Endothelial cell (in vitro differentiated cells): Measurements from ENCODE around the gene FOSL2. TPM values are rescaled to one million over a fixed set of nuclear protein-coding genes. Genes with fewer than 3 reads are reported as not detected.

Source experiments
- DNase-seq: peaks from one replicate; pipeline ENCODE4 v3.0.0; 2021; ENCODE audit warnings: low spot score
- H3K27ac Mint-ChIP-seq: one replicate; pipeline ENCODE4 v1.8.0; 2021; ENCODE audit warnings: mixed read lengths, inconsistent platforms; ENCODE audit not compliant: unreplicated experiment
- H3K27me3 Mint-ChIP-seq: one replicate; pipeline ENCODE4 v1.8.0; 2021; ENCODE audit warnings: mild to moderate bottlenecking, moderate library complexity, mixed read lengths, inconsistent platforms; ENCODE audit not compliant: unreplicated experiment
- H3K36me3 Mint-ChIP-seq: one replicate; pipeline ENCODE4 v1.8.0; 2021; ENCODE audit warnings: mild to moderate bottlenecking, low read depth, mixed read lengths, inconsistent platforms; ENCODE audit not compliant: unreplicated experiment
- H3K4me1 Mint-ChIP-seq: one replicate; pipeline ENCODE4 v1.8.0; 2021; ENCODE audit warnings: mild to moderate bottlenecking, mixed read lengths, inconsistent platforms; ENCODE audit not compliant: unreplicated experiment
- H3K4me3 Mint-ChIP-seq: one replicate; pipeline ENCODE4 v1.8.0; 2021; ENCODE audit warnings: mild to moderate bottlenecking, mixed read lengths, inconsistent platforms; ENCODE audit not compliant: unreplicated experiment
- H3K9me3 Mint-ChIP-seq: one replicate; pipeline ENCODE4 v1.8.0; 2021; ENCODE audit warnings: mixed read lengths, inconsistent platforms; ENCODE audit not compliant: unreplicated experiment
- CTCF ChIP-seq: fragments of 200-600 bp; sonication (generic); IDR thresholded peaks from one replicate; pipeline ENCODE4 v1.5.0; 2021; ENCODE audit warnings: antibody characterized with exemption; ENCODE audit not compliant: unreplicated experiment
- long read RNA-seq: library from polyadenylated mRNA; unstranded; transcript quantifications from one replicate; pipeline ENCODE4 v2.0.0, GENCODE V29; 2020; ENCODE audit not compliant: unreplicated experiment
- total RNA-seq: library from RNA; stranded (reverse); fragmentation: NEBNext Ultra II Directional; extraction: Animal tissue kit (Norgen Biotek cat#: 25700); gene quantifications from one replicate; pipeline ENCODE4 v1.2.1, GENCODE V29; 2021; ENCODE audit not compliant: unreplicated experiment

FOSL2 gene
- 24.4 TPM for total RNA-seq
- long read RNA-seq, full-length matches to known transcripts, result 5 of 6 reads
- long read RNA-seq, partial matches to known transcripts, result 0 of 6 reads
- long read RNA-seq, other reads (novel, unspliced or antisense), result 1 of 6 reads

GRCh38 chr2:28392297-28393113 lies at the start of gene FOSL2:
TSS of gene FOSL2 (plus strand) at chr2:28392858. CDS start at chr2:28393721, 863 bp downstream.
- Mint-ChIP-seq H3K36me3 (no peaks in the 10 kb centered on the region), H3K9me3 (no peaks in the 10 kb centered on the region), H3K4me3 (peak within 1 kb of the TSS; percentile 96), H3K4me1 (peaks cover 26% of the 10 kb centered on the region), H3K27ac (peak within 1 kb of the TSS; percentile 96), H3K27me3 (peaks cover 15% of the 10 kb centered on the region)
- TF ChIP-seq CTCF, result no peak
- peak; percentile 82 for DNase-seq

- H3K36me3 Mint-ChIP-seq, result no peaks in the 10 kb centered on the region
- no peaks in the 10 kb centered on the region for H3K9me3 Mint-ChIP-seq
- no peak for TF ChIP-seq CTCF
- no peak overlapping the region for H3K4me3 Mint-ChIP-seq
- H3K4me1 Mint-ChIP-seq, result peaks cover 25% of the 10 kb centered on the region
- DNase-seq, result no peak
- peaks cover 2% of the 10 kb centered on the region for H3K27me3 Mint-ChIP-seq
- H3K27ac Mint-ChIP-seq, result no peak overlapping the region
Measured at GRCh38 chr2:28343184-28343942, 49.3 kb upstream of the FOSL2 start.

GRCh38 chr2:28343971-28344715 lies 48.5 kb upstream of the FOSL2 start:
- DNase-seq, result no peak
- no peak overlapping the region for H3K27ac Mint-ChIP-seq
- peaks cover 27% of the 10 kb centered on the region for H3K4me1 Mint-ChIP-seq
- H3K36me3 Mint-ChIP-seq, result peaks cover 3% of the 10 kb centered on the region
- peaks cover 1% of the 10 kb centered on the region for H3K27me3 Mint-ChIP-seq
- no peak for TF ChIP-seq CTCF
- no peak overlapping the region for H3K4me3 Mint-ChIP-seq
- no peaks in the 10 kb centered on the region for H3K9me3 Mint-ChIP-seq

- no peak for TF ChIP-seq CTCF
- Mint-ChIP-seq H3K4me3 (no peak overlapping the region), H3K27ac (no peak overlapping the region), H3K4me1 (peaks cover 29% of the 10 kb centered on the region), H3K27me3 (no peaks in the 10 kb centered on the region), H3K36me3 (peaks cover 6% of the 10 kb centered on the region), H3K9me3 (no peaks in the 10 kb centered on the region)
- DNase-seq, result no peak
Measured at GRCh38 chr2:28344756-28345373, 47.8 kb upstream of the FOSL2 start.
